Prostate gland (tissue), 2 donors: ENCODE results near the gene AKAP8. TPM values are rescaled to one million over a fixed set of nuclear protein-coding genes. Genes with fewer than 3 reads are reported as not detected.
"Not testable (repeated sequence)": the region's sequence is repeated elsewhere in the genome, so short reads cannot be mapped to it uniquely, and the experiment has no call there.

Experiments used
- DNase-seq: peaks from one replicate; pipeline ENCODE4 v3.0.0-alpha.2; 2019; ENCODE audit warnings: low spot score
- H3K27ac ChIP-seq, 2 donors: fragments of 200-600 bp; sonication (generic); 2 replicates each; pipeline ENCODE4 v1.5.1; 2017 to 2019
- H3K27me3 ChIP-seq: fragments of 200-600 bp; sonication (generic); replicated peaks from 2 replicates; pipeline ENCODE4 v1.5.1; 2019; ENCODE audit not compliant: insufficient read depth
- H3K36me3 ChIP-seq, 2 donors: fragments of 200-600 bp; sonication (generic); 1 replicate in 1 of 2; 2 replicates in 1 of 2; pipeline versions ENCODE4 v1.5.1 to v1.8.1; 2017 to 2019
- H3K4me1 ChIP-seq: fragments of 200-600 bp; sonication (generic); replicated peaks from 2 replicates; pipeline ENCODE4 v1.5.1; 2019
- H3K4me3 ChIP-seq, 2 donors: fragments of 200-600 bp; sonication (generic); 2 replicates each; pipeline ENCODE4 v1.5.1; 2017 to 2019
- H3K9me3 ChIP-seq: fragments of 200-600 bp; sonication (generic); 2 replicates; pipeline ENCODE4 v1.5.1; 2017
- CTCF ChIP-seq, 4 experiments: fragments of 200-600 bp in 2 of 4; fragments of 450-650 bp in 2 of 4; sonication (generic) in 2 of 4; IDR thresholded peaks; 1 replicate in 3 of 4; 2 replicates in 1 of 4; pipeline ENCODE4 v1.5.1; 2016 to 2019; ENCODE audit warnings: antibody characterized with exemption in 4 of 4, mild to moderate bottlenecking in 2 of 4, moderate library complexity in 2 of 4
- POLR2A ChIP-seq: fragments of 450-650 bp; IDR thresholded peaks from one replicate; pipeline ENCODE4 v1.6.1; 2016; ENCODE audit warnings: antibody characterized with exemption, mild to moderate bottlenecking
- POLR2AphosphoS5 ChIP-seq: sonication (generic); formaldehyde crosslinking; IDR thresholded peaks from one replicate; pipeline ENCODE4 v1.6.1; 2017; ENCODE audit warnings: antibody characterized with exemption
- WGBS: methylation state at CpG from one replicate; pipeline ENCODE4 v1.1.5; 2018; 5-methylcytosine and 5-hydroxymethylcytosine counted together
- intact Hi-C: fragments of 100-400 bp; cut with DNase I; formaldehyde crosslinking; loops from one replicate; pipeline ENCODE4 v1.14.2; 2022
- total RNA-seq, 2 donors: library from RNA; depleted of rRNA; stranded (reverse); fragments of >200 nt; gene quantifications; one replicate each; pipeline ENCODE4 v1.1.0, GENCODE V29; 2016

The AKAP8 gene
- total RNA-seq, 2 donors from 2014 or later = 30.3 to 34.2 TPM

- Histone ChIP-seq H3K36me3 (no peaks in the 10 kb centered on the region), H3K27ac (no peak overlapping the region), H3K4me1 (no peaks in the 10 kb centered on the region), H3K4me3 (no peak overlapping the region), H3K27me3 (no peaks in the 10 kb centered on the region), H3K9me3 (no peaks in the 10 kb centered on the region)
- TF ChIP-seq POLR2AphosphoS5 (no peak), POLR2A (no peak), CTCF (IDR thresholded peaks at IDR 0.05) (no peak)
- no peak for DNase-seq
- WGBS = 93% methylated on average over 4 of the region's 4 CpGs
- intact Hi-C loops = no loop called here
These were observed 39.5 kb downstream of the AKAP8 start for GRCh38 chr19:15340086-15340485.

GRCh38 chr19:15337202-15337601 lies 42.4 kb downstream of the AKAP8 start:
- peaks cover 6% of the 10 kb centered on the region for H3K4me1 ChIP-seq
- TF ChIP-seq CTCF (IDR thresholded peaks at IDR 0.05) = no peak
- no peak for TF ChIP-seq POLR2A
- TF ChIP-seq POLR2AphosphoS5 = no peak
- 64% methylated on average over 8 of the region's 8 CpGs for WGBS
- no peak for DNase-seq
- no peak overlapping the region for H3K27ac ChIP-seq
- no peaks in the 10 kb centered on the region for H3K9me3 ChIP-seq
- intact Hi-C loops = no loop called here
- H3K4me3 ChIP-seq = no peak overlapping the region
- H3K27me3 ChIP-seq = no peaks in the 10 kb centered on the region
- no peaks in the 10 kb centered on the region for H3K36me3 ChIP-seq

GRCh38 chr19:15335992-15336391 lies 43.6 kb downstream of the AKAP8 start:
- intact Hi-C loops, H3K27me3 ChIP-seq, H3K4me1 ChIP-seq, H3K4me3 ChIP-seq, DNase-seq, H3K36me3 ChIP-seq, H3K9me3 ChIP-seq, H3K27ac ChIP-seq: not testable (repeated sequence)
- 88% methylated on average over 7 of the region's 7 CpGs for WGBS

- TF ChIP-seq POLR2AphosphoS5 (peak; percentile 17), POLR2A (no peak)
- intact Hi-C loops = loop anchor here (5.0 kb wide), 2 partner anchors 80 to 85 kb away; partner anchors contain the start of gene AKAP8L
- peak; percentile 51 for DNase-seq
- Histone ChIP-seq H3K27me3 (no peaks in the 10 kb centered on the region), H3K27ac (peak within 1 kb of the TSS; percentile 85 to 95), H3K4me3 (peak within 1 kb of the TSS; percentile 90 to 92), H3K9me3 (no peaks in the 10 kb centered on the region), H3K4me1 (peaks cover 9% of the 10 kb centered on the region), H3K36me3 (no peaks in the 10 kb centered on the region)
- 3% methylated on average over 55 of the region's 81 CpGs for WGBS
These were observed 47.1 kb downstream of the AKAP8 start, which contains the start of gene BRD4 for GRCh38 chr19:15332311-15332996. Gene BRD4, minus strand, starts transcription at chr19:15332539. Its CDS starts 59,440 bp downstream, at chr19:15273099.

GRCh38 chr19:15331419-15332310 lies 47.9 kb downstream of the AKAP8 start:
- intact Hi-C loops = loop anchor here (1.0 to 5.0 kb wide), 3 partner anchors 67 to 86 kb away; partner anchors contain the start of gene AKAP8L
- H3K9me3 ChIP-seq = no peaks in the 10 kb centered on the region
- no peaks in the 10 kb centered on the region for H3K36me3 ChIP-seq
- under 1% methylated on average over 72 of the region's 122 CpGs for WGBS
- TF ChIP-seq POLR2A = no peak
- TF ChIP-seq CTCF (IDR thresholded peaks at IDR 0.05) = peak in 1 of 4 experiments; percentile 17
- TF ChIP-seq POLR2AphosphoS5 = no peak
- H3K27ac ChIP-seq = peak overlapping the region; percentile 85 to 95
- H3K27me3 ChIP-seq = no peaks in the 10 kb centered on the region
- peak; percentile 30 for DNase-seq
- peaks cover 9% of the 10 kb centered on the region for H3K4me1 ChIP-seq
- peak overlapping the region; percentile 90 to 92 for H3K4me3 ChIP-seq
